ENCODE data around the gene RTP1.

RTP1 gene

DNA sequence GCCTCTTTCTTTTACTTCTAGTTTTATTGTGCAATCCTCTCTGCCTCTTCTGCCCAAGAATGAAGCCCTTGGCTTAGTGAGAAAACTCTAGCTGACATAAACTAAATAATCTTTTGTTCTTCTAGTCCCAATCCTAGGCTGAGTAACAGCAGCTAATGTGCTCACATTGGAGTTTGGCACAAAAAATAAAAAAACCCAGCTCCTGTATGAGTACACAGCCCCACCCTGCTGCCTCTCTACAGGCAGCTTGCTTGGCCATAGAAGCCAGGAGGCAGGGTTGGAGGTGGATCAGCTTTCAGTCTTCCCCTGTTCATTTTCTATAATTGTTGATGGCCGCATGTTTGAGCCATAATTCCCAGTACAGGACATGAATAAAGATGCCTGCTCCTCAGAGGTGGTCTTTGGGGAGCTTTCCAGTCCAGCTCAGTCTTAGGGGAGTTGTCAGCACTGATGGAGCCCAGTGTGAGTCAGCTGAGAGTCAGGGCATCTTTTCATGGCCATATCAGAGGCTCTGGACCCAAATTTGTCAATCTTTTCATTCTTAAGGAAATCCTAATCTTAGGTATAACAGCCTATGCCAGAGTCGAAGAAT lies 46.7 kb downstream of the RTP1 start:
- DNase-seq: no peak

DNA sequence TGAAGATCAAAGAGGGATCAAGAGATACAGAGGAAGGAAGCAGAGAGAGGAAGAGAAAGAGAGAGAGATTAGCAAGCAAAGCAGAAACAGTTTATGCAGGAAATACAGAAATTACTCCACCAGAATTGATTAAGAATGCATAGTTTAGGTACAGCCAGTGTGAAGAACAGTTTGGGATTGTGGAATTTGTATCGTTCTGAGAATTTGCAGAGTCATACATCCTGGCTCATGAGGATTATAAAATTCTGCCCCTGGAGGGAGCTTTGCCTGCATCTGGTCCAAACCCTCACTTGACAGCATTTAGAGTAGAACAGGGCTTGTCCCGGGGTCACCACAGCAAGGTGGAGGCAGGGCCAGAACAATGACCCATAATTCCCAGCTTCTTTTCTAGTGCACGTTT lies 50.1 kb downstream of the RTP1 start:
- no peak for DNase-seq

Data from DMS79 (cell line).